Measurements from ENCODE around the gene ALLC. TPM values are rescaled to one million over a fixed set of nuclear protein-coding genes. Genes with fewer than 3 reads are reported as not detected.

ALLC gene
- total and polyA plus RNA-seq, 2 experiments from 2014 or later = not detected

DNA sequence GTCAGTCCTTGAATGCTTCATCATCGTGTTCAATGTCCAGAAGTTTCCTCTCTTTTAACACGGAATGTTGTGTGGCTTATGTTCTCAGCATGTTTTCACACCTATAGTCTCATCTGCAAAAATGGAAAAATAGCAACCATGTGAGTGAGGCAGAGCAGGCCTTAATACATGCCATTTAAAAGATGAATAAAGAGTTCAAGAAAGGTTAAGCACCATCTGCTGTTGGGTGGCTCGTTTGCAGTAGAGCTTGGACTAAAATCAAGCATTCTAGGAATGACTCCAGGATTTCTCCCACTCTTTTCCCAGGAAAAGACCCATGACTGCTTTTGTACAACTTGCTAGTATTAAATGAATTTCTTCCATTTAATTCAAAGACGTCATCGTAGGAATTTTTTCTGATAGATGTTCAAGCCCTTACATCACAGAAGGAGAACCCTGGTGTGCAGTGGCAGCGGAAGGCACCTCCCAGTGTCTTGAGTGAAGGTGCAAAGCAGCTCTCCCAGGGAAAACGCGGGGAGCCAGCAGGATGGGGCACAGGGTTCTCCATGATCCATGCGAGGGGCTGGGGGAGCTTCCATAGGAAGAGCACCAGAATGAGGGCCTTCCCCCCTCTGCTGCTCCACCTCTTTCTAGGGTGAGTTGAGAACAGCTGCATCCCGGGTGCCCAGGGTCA, 55.0 kb downstream of the ALLC start:
- Histone ChIP-seq H3K9me3 (ENCODE audit: low read depth) (no peaks in the 10 kb centered on the region), H2AFZ (no peak overlapping the region), H3K79me2 (ENCODE audit: insufficient read depth) (no peaks in the 10 kb centered on the region), H3F3A (ENCODE audit: insufficient read depth) (no peaks in the 10 kb centered on the region), H3K36me3 (ENCODE audit: low read depth) (no peaks in the 10 kb centered on the region), H3K9me2 (ENCODE audit: insufficient read depth) (no peaks in the 10 kb centered on the region), H3K27me3 (replicated peaks; ENCODE audit: insufficient read depth) (0 out of 2 replicates have a peak, but pooled peaks cover 11% of the 10 kb centered on the region), H3K9ac (no peak overlapping the region), H3K4me3 (no peak overlapping the region), H3K4me2 (ENCODE audit: unreplicated experiment) (no peak overlapping the region), H3K27ac (no peak overlapping the region), H3K4me1 (ENCODE audit: insufficient read depth) (no peaks in the 10 kb centered on the region), H4K20me1 (ENCODE audit: insufficient read depth) (no peaks in the 10 kb centered on the region)
- WGBS, 2 experiments (ENCODE audit: low coverage in 1 of 2, low lambda C conversion rate in 2 of 2, missing lambda C conversion rate in 2 of 2) = 17 to 18% methylated on average over 10 of the region's 10 CpGs
- peak; percentile 13 for DNase-seq
- in situ Hi-C loops (cut with MboI) = no loop called here
- no peak for TF ChIP-seq EZH2 (IDR thresholded peaks at IDR 0.05; ENCODE audit: insufficient read depth, poor library complexity, severe bottlenecking)
- no peak for TF ChIP-seq EZH2phosphoT487 (IDR thresholded peaks at IDR 0.05; ENCODE audit: insufficient read depth, low read depth)

GRCh38 chr2:3718679-3719078, 60.7 kb downstream of the ALLC start:
- no peaks in the 10 kb centered on the region for H3K79me2 ChIP-seq (ENCODE audit: insufficient read depth)
- no peak overlapping the region for H3K9ac ChIP-seq
- H3K4me1 ChIP-seq (ENCODE audit: insufficient read depth) = no peaks in the 10 kb centered on the region
- DNase-seq = no peak
- no peak overlapping the region for H3K27ac ChIP-seq
- no peaks in the 10 kb centered on the region for H4K20me1 ChIP-seq (ENCODE audit: insufficient read depth)
- H3K36me3 ChIP-seq (ENCODE audit: low read depth) = no peaks in the 10 kb centered on the region
- 31% methylated on average over 8 of the region's 8 CpGs for WGBS, 2 experiments (ENCODE audit: low coverage in 1 of 2, low lambda C conversion rate in 2 of 2, missing lambda C conversion rate in 2 of 2)
- no peak overlapping the region for H3K4me2 ChIP-seq (ENCODE audit: unreplicated experiment)
- no peaks in the 10 kb centered on the region for H3K9me3 ChIP-seq (ENCODE audit: low read depth)
- H3K27me3 ChIP-seq (replicated peaks; ENCODE audit: insufficient read depth) = no peaks in the 10 kb centered on the region
- no peak overlapping the region for H2AFZ ChIP-seq
- no peak for TF ChIP-seq EZH2phosphoT487 (IDR thresholded peaks at IDR 0.05; ENCODE audit: insufficient read depth, low read depth)
- no peak for TF ChIP-seq EZH2 (IDR thresholded peaks at IDR 0.05; ENCODE audit: insufficient read depth, poor library complexity, severe bottlenecking)
- no peaks in the 10 kb centered on the region for H3F3A ChIP-seq (ENCODE audit: insufficient read depth)
- H3K4me3 ChIP-seq = no peak overlapping the region
- H3K9me2 ChIP-seq (ENCODE audit: insufficient read depth) = no peaks in the 10 kb centered on the region
- in situ Hi-C loops (cut with MboI) = no loop called here

DNA sequence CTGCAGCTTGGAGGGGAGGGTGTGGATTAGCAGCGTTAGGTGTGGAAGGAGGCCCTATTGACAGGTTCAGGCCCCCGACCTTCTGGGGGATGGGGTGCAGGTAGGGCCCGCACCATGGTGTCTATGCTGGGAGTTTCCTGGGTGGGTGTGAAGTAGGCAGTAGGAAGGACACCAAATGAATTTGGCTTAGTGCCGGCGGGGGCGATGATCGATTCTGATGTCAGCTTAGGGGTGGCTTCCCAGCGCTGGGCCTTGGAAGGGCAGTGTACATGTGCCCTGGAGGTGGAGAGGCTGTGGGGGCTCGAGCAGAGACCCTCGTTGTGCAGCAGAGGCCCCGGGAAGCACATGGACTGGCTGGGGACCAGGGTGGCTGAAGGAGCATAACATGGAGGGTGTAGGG, 67.0 kb downstream of the ALLC start:
- peaks cover 14% of the 10 kb centered on the region for H3K27me3 ChIP-seq (replicated peaks; ENCODE audit: insufficient read depth)
- H4K20me1 ChIP-seq (ENCODE audit: insufficient read depth) = no peaks in the 10 kb centered on the region
- no peaks in the 10 kb centered on the region for H3K4me1 ChIP-seq (ENCODE audit: insufficient read depth)
- H3F3A ChIP-seq (ENCODE audit: insufficient read depth) = no peaks in the 10 kb centered on the region
- no peaks in the 10 kb centered on the region for H3K9me2 ChIP-seq (ENCODE audit: insufficient read depth)
- TF ChIP-seq EZH2 (IDR thresholded peaks at IDR 0.05; ENCODE audit: insufficient read depth, poor library complexity, severe bottlenecking) (no peak), EZH2phosphoT487 (IDR thresholded peaks at IDR 0.05; ENCODE audit: insufficient read depth, low read depth) (no peak)
- H3K4me3 ChIP-seq = no peak overlapping the region
- WGBS, 2 experiments (ENCODE audit: low coverage in 1 of 2, low lambda C conversion rate in 2 of 2, missing lambda C conversion rate in 2 of 2) = 57 to 63% methylated on average over 11 of the region's 11 CpGs
- no peaks in the 10 kb centered on the region for H3K79me2 ChIP-seq (ENCODE audit: insufficient read depth)
- no peaks in the 10 kb centered on the region for H3K9me3 ChIP-seq (ENCODE audit: low read depth)
- H3K36me3 ChIP-seq (ENCODE audit: low read depth) = no peaks in the 10 kb centered on the region
- no peak overlapping the region for H3K9ac ChIP-seq
- in situ Hi-C loops (cut with MboI) = no loop called here
- no peak for DNase-seq
- H2AFZ ChIP-seq = no peak overlapping the region
- no peak overlapping the region for H3K4me2 ChIP-seq (ENCODE audit: unreplicated experiment)
- no peak overlapping the region for H3K27ac ChIP-seq

GRCh38 chr2:3725458-3726250, 67.7 kb downstream of the ALLC start:
- Histone ChIP-seq H3F3A (ENCODE audit: insufficient read depth) (no peaks in the 10 kb centered on the region), H3K9ac (no peak overlapping the region), H3K9me2 (ENCODE audit: insufficient read depth) (no peaks in the 10 kb centered on the region), H4K20me1 (ENCODE audit: insufficient read depth) (no peaks in the 10 kb centered on the region), H3K36me3 (ENCODE audit: low read depth) (no peaks in the 10 kb centered on the region), H2AFZ (no peak overlapping the region), H3K9me3 (ENCODE audit: low read depth) (no peaks in the 10 kb centered on the region), H3K4me1 (ENCODE audit: insufficient read depth) (no peaks in the 10 kb centered on the region), H3K4me2 (ENCODE audit: unreplicated experiment) (no peak overlapping the region), H3K27ac (no peak overlapping the region), H3K4me3 (no peak overlapping the region), H3K79me2 (ENCODE audit: insufficient read depth) (no peaks in the 10 kb centered on the region), H3K27me3 (replicated peaks; ENCODE audit: insufficient read depth) (peaks cover 14% of the 10 kb centered on the region)
- in situ Hi-C loops (cut with MboI) = no loop called here
- WGBS, 2 experiments (ENCODE audit: low coverage in 1 of 2, low lambda C conversion rate in 2 of 2, missing lambda C conversion rate in 2 of 2) = 53% methylated on average over 18 to 23 of the region's 23 CpGs
- DNase-seq = no peak
- TF ChIP-seq EZH2phosphoT487 (IDR thresholded peaks at IDR 0.05; ENCODE audit: insufficient read depth, low read depth) (no peak), EZH2 (IDR thresholded peaks at IDR 0.05; ENCODE audit: insufficient read depth, poor library complexity, severe bottlenecking) (no peak)
